Stimulated activated CD8-positive, alpha-beta memory T cell treated with anti-CD3 and anti-CD28 coated beads, Interleukin-4, amount 100 ng/mL, for 24 hours (primary cell): ENCODE measurements around the gene ZCCHC7.
"Not testable (repeated sequence)": the region's sequence is repeated elsewhere in the genome, so short reads cannot be mapped to it uniquely, and the experiment has no call there.

Experiments
- DNase-seq: peaks from one replicate; pipeline ENCODE4 v3.0.0-alpha.2; 2020; ENCODE audit warnings: low read depth

Gene ZCCHC7

GRCh38 chr9:37119907-37120842 is at the start of gene ZCCHC7:
TSS of gene ZCCHC7 (plus strand) at chr9:37120574.
- DNase-seq = peak; percentile 96

DNA sequence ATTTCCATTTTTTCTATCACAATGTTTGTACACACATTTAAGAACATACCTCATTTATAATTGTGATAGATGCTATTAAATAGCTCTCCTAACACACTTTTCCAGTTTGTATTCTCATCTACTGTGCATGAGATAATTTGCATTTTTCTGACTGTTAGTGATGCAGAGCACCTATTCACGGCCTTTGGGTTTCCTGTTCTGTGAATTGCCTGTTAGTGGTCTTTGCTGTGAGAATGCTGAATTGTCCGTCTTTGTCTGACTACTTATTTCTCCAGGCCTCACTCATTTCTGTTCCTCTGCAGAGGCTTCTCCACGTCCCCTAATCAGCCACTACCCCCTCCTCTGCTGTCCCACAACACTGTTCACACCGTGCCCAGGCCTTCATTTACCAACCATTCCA is 45.6 kb upstream of the ZCCHC7 start:
- DNase-seq = not testable (repeated sequence)

GRCh38 chr9:37079370-37080164 is 40.8 kb upstream of the ZCCHC7 start:
- DNase-seq = peak; percentile 87

GRCh38 chr9:37080165-37080628 is 40.2 kb upstream of the ZCCHC7 start:
- not testable (repeated sequence) for DNase-seq

- DNase-seq = not testable (repeated sequence)
These were observed 38.9 kb upstream of the ZCCHC7 start for GRCh38 chr9:37081507-37081906.

- DNase-seq = no peak
These were observed 38.1 kb upstream of the ZCCHC7 start for GRCh38 chr9:37082214-37082765.

DNA sequence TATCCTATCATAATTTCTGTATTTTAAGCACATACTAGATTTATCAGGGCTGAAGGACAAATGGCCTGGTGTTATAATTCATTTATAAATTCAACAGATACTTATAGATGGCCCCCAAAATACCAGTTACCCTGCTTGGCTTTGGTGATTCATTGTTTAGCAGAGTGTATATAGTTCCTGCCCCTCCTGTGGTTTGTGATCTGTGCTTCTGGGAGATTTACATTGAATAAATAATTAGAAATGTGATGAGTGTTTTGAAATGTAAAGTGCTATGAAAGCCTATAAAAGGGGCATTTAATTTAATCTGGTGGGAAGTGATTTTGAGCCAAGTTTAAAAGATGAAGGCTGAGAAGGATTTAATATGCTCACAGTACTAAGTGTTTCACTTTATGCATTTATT is 36.7 kb upstream of the ZCCHC7 start:
- DNase-seq = no peak

DNA sequence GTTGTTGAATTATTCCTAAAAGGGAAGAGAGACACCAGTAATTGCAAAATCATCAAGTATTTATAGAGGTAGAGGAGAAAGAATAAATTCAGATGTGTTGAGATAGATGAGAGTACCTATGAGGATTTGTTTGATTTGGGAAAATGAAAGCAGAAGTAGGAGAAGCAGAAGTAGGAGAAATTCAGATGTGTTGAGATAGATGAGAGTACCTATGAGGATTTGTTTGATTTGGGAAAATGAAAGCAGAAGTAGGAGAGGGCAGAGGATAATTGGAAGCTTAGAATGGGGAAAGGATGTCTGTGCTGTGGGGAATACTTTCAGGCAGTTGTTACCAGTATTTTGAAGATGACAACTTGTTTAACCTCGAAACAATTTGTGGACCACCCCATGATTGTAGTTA is 35.1 kb upstream of the ZCCHC7 start:
- DNase-seq = no peak

GRCh38 chr9:37092714-37093295 is 27.6 kb upstream of the ZCCHC7 start:
- DNase-seq = not testable (repeated sequence)

DNA sequence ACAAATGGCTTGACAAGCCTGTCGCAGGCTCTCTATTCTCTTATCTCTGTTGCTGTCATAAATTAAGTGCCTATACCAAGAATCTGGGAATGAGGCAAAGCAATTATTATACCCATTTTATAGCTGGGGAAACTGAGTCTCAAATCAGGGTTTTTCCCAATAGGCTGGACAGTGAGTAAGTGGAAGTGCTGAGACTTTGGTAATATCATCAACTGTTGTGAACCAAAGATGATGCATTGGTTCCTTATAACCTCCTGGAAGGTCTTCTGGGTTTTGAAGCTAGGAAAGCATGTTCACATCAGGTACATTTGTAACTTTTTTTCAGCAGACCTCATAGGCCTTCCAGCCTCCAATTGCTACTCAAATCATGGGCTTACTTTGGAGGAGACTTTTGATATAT is 25.6 kb upstream of the ZCCHC7 start:
- no peak for DNase-seq

DNA sequence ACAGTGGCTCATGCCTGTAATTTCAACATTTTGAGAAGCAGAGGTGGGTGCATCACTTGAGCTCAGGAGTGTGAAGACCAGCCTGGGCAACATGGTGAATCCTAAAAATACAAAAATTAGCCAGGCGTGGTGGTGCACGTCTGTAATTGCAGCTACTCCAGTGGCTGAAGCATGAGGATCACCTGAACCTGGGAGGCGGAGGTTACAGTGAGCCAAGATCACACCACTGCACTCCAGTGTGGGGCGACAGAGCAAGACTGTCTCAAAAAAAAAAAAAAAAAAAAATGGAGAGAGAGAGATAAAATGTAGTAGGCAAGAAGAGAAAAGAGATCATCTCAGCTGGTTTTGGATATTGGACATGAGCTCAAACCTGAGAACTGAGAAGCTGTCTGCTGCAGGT is 23.7 kb upstream of the ZCCHC7 start:
- no peak for DNase-seq

DNA sequence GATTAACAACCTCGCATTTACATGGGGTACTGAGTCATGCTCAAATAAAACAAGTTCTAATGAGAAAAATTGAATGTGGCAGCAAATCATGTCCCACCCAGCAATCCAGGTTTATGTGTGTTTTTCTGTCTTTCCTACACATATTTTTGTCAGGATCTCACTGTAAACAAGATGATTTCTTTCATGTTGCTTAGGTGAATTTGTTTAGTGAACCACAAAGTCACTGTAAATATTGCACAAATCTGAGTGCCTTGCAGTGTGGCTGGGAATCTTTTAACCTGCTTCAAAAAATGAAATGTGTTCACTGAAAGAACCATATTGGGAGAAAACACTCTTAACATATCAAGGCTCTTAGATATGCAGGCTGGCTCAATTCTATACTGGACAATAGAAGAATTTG is 23.1 kb upstream of the ZCCHC7 start:
- no peak for DNase-seq

GRCh38 chr9:37100327-37100726 is 20.0 kb upstream of the ZCCHC7 start:
- no peak for DNase-seq

GRCh38 chr9:37100741-37101140 is 19.6 kb upstream of the ZCCHC7 start:
- DNase-seq = no peak

DNA sequence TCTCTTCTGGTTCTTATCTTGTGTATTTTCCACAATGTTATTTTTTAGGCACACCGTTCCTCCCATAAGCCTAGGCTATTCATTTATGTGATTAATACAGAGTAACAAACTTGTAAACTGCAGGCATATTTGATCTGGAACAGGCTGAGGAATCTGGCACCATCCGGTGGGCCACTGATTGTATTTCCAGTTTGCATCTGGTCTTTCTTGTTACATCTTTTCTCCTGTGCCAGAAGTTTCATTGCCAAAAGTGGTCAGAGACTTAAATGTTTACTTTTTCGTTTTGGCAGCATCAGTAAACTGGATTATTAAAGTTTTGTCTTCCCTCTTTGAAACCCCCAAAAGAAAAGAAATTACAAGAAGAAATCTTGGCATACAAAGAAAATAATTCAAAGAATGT is 17.9 kb upstream of the ZCCHC7 start:
- no peak for DNase-seq

DNA sequence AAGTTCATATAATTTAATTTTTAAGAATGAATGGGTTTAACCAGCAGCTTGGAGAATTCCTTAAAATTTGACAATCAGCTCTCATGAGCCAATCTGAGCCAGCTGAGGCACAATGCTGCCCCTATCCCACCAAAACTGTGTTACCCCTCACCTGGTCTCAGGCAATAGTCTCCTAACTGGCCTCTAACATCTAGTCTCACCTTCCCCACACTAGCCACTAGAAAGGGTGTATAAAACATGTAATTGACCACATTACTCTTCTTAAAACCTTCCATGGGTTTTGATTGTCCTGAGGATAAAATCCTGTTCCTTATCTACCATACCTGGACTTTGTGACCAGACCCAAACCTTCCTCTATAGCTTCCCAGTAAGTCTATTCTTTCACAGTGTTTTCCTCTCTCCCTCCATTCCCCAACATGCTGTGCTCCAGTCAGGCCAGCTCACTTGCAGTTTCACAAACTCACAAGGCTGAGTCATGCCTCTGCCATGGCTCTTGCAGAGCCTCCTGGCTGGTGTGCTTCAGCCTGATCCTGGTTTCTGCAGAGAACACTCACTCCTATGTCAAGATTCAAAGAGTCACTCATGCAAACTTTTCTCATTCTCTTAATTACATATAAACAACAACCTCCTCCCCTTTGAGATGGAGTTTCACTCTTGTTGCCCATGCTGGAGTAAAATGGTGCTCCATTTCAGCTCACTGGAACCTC is 16.0 kb upstream of the ZCCHC7 start:
- no peak for DNase-seq

DNA sequence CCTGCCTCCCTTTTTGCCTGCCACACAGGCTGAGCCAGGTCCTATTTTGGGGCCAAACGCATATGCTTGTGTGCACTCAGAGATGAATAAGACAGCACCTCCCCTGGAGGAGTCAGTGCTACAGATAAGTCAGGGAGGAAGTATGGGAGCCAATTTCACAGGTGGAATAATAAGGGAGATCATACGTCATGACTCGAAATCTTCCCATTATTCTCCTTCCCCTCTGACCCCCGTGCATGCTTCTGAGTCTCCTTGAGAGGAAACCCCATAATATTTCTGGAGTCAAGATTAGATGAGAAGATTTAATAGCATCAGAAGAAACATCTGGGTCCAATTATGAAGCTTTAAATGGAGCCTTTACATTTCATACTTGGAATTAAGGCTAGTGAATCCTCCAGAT is 15.1 kb upstream of the ZCCHC7 start:
- DNase-seq = no peak

DNA sequence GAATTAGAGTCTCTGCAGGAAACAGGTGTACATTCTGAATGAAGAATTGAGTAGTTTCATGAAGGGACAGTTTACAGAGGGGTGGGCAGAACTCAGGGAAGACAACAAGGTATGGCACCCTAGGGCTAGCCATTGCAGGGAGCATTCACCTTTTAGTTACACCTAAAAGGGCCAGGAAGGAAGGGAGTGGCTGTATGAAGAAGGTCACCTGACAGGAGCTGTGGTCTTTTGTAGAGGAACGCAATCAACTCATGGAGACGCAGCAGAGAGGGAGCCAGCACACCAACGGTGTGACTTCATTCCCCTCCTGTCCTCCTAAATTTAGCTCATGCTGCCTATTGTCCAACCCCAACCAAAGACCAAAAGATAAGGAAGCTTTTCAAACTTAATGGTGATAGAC is 12.7 kb upstream of the ZCCHC7 start:
- DNase-seq = no peak

- DNase-seq = not testable (repeated sequence)
These were observed 5.9 kb upstream of the ZCCHC7 start for GRCh38 chr9:37114442-37114841.

DNA sequence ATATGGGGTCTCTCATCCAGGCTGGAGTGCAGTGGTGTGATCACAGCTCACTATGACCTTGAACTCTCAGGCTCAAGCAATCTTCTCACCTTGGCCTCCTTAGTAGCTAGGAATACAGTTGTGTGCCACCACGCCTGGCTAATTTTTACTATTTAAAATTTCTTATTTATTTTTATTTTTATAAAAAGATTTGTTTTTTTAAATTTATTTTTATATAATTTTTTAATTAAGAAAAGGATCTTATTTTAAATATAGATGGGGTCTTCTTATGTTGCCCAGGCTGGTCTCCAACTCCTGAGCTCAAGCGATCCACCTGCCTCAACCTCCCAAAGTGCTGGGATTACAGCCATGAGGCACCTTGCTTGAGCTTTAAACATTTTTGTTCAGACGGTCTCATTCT is 2.4 kb upstream of the ZCCHC7 start:
- no peak for DNase-seq

DNA sequence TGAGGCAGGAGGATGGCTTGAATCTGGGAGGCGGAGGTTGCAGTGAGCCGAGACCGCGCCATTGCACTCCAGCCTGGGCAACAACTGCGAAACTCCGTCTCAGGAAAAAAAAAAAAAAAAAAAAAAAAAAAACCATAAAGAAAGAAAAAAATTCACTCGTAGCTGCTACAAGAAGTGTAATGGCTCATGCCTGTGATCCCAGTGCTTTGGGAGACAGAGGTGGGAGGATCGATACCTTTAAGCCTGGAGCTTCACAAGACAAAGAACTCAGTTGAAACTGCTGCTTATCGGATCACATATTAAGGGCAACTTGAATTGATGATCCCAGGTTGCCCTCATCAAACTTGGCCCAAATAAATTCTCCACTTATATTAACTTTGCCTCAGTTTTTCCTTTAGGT is 1.0 kb upstream of the ZCCHC7 start:
- no peak for DNase-seq
